OCI-M2 (cell line): ENCODE results near the gene EDN3.

Source experiments
- DNase-seq: peaks from one replicate; lab custom pipeline; 2025; ENCODE audit not compliant: unreplicated experiment; lab: John Stamatoyannopoulos, UW

EDN3 gene

DNA sequence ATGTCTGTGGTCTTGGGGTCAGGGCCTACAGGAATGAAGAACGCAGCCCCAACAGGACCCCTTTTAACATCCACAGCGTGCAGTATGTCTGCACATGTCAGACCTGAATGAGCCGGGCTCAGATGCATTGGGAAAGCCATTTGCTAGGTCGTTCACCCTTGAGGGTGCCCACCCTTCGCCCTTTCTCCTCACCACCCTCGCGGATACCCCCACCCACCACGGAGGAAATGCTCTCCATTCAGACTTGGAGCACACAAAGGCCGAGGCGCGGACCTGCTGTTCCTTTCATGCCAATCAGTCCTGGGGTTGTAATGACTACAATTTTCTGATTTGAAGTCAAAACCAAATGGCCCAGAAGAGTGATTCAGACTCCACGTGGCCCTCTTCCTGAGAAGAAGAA is 62.7 kb downstream of the EDN3 start:
- no peak for DNase-seq

DNA sequence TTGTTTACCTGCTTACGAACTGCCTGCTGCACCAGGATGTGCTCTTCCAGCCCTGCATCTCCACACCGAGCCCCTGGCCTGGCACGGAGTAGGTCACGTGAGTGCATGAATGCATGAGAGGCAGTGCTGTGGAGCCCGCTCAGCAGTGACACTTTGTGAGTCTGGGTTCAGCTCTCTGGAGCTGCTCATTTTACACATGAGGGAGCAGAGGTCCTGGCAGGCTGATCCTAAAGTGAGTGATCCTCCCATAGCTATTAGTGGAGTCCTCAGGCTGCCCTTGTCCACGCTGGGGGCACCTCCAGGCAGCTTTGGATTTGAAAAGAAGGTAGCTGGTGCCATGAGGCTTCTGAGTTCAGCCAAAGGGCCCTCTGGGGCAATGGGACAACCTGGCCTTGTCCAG is 64.2 kb downstream of the EDN3 start:
- DNase-seq, result no peak

DNA sequence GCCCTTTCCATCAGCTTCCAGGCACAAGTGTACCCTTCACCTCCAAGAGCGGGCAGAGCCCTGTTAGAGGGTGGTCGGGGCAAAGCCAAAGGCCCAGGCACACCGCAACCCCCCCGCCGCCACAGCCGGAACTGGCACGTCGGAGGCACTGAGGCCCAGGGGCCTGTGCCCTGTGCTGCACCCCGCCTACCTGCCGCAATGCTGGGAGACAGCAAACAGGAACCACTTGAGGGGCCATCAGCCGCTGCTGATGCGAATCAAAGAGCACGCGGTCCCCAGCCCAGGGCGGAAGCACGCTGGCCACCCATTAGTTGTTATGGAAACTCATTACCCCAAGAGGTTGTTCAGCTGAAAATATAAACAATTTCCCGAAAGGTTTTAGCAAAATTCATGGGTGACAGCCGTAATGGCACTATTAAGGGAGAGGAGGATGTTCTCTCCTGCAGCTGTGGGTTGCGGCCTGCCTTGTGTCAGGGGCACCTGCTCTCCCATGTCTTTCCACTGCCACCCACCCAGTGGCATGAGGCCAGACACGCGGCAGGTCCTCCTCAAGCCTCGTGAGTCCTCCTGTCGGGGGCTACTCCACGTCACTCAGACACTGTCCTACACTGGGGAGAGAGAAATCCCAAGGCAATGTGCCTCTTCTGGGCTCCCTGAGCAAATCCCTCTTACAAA is 65.3 kb downstream of the EDN3 start:
- DNase-seq, result no peak

DNA sequence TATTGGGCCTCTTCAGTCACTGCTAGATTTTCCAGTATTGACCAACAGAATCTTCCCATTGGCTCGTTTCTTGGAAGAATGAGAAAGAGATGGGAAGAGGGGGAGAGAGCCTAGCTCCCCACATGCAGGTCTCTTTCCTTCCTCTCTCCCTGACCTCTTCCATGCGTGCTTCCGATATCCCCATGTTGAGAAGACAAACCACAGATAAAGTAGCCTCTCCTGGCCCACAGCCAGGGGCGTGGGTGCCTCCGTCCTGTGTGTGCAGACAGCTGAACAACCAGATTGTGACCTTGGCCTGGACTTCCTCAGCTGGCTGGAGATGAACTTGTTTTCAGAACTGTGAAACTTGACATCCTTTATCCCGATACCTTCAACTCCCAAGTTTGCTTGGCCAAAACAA is 71.0 kb downstream of the EDN3 start:
- DNase-seq, result no peak

DNA sequence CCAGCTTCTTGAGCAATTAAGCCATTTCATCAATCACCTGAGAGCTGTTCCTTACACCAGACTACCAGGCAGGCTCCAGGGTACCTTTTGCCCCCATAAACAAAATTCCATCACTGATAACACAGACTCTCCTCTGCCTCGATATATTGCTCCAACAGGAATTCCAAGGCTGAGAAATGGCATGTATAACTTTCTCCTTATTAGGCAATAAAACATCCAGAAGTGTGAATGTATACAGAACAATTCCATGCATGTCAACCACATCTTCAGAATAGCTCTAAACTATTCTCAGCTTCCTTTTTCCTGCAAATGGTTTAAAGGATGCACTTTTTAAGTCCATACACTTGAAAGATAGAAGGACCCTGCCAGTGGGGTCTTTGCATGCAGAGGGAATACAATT is 73.8 kb downstream of the EDN3 start:
- no peak for DNase-seq

DNA sequence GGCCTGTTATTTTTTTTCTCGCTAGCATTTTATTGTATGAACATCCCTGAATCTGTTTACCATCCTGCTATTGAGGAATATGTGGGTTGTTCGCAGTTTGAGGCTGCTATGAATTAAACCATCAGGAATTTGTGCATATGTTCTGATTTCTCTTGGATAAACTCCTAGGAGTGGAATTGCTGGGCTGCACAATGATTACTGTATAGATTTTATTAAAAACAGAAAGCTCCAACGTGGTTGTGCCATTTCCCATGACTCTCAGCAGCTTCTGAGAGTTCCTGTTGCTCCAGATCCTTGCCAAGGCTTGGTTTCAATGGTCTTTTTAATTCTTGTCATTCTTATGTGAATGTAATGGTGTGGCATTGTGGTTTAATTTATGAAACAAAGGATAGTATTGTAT is 75.1 kb downstream of the EDN3 start:
- DNase-seq, result no peak
